ENCODE measurements around the gene LRP11.

DNA sequence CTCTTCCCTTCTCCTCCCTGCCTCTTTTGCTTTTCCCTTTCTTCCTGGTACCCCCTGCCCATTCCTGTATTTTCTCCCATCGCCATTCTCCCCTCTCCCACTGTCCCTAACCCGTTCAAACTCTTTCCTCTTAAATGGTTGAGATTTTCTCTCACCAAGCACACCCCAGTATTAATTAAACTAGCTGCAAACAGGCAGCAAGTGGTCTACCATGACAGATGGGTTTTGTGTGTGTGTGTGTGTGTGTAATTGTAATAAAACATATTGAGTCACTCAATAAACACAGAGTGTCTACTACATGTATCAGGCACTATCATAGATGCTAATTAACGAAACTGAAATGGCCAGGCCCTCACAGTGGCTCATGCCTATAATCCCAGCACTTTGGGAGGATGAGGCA lies 27.1 kb upstream of the LRP11 start:
- no peak for TF ChIP-seq POLR2A (IDR thresholded peaks at IDR 0.05)
- TF ChIP-seq, protein P1, sequence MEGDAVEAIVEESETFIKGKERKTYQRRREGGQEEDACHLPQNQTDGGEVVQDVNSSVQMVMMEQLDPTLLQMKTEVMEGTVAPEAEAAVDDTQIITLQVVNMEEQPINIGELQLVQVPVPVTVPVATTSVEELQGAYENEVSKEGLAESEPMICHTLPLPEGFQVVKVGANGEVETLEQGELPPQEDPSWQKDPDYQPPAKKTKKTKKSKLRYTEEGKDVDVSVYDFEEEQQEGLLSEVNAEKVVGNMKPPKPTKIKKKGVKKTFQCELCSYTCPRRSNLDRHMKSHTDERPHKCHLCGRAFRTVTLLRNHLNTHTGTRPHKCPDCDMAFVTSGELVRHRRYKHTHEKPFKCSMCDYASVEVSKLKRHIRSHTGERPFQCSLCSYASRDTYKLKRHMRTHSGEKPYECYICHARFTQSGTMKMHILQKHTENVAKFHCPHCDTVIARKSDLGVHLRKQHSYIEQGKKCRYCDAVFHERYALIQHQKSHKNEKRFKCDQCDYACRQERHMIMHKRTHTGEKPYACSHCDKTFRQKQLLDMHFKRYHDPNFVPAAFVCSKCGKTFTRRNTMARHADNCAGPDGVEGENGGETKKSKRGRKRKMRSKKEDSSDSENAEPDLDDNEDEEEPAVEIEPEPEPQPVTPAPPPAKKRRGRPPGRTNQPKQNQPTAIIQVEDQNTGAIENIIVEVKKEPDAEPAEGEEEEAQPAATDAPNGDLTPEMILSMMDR (IDR thresholded peaks at IDR 0.05), result no peak

Measured in lower leg skin (tissue), 3 donors.